Skeletal muscle satellite cell (primary cell): ENCODE measurements around the gene CEP126.
A peak's percentile ranks its signal among the peaks of the same experiment; 100 is the strongest.
"Not testable (repeated sequence)": the region's sequence is repeated elsewhere in the genome, so short reads cannot be mapped to it uniquely, and the experiment has no call there.

ENCODE experiments used
- H3K27me3 ChIP-seq: 2 replicates; pipeline ENCODE4 v1.7.0; 2013; ENCODE audit warnings: low read length; ENCODE audit not compliant: control insufficient read depth, insufficient read depth
- H3K36me3 ChIP-seq: 2 replicates; pipeline ENCODE4 v1.7.0; 2013; ENCODE audit warnings: mild to moderate bottlenecking, control low read depth, low read length; ENCODE audit not compliant: insufficient read depth
- H3K4me1 ChIP-seq: 2 replicates; pipeline ENCODE4 v1.7.0; 2013; ENCODE audit warnings: low read length; ENCODE audit not compliant: control insufficient read depth, insufficient read depth
- H3K4me2 ChIP-seq: 2 replicates; pipeline ENCODE4 v1.7.0; 2013; ENCODE audit warnings: mild to moderate bottlenecking, low read length
- H3K4me3 ChIP-seq: 2 replicates; pipeline ENCODE4 v1.7.0; 2013; ENCODE audit warnings: low read length
- H3K9ac ChIP-seq: 2 replicates; pipeline ENCODE4 v1.7.0; 2013; ENCODE audit warnings: mild to moderate bottlenecking, low read depth, low read length, moderate library complexity
- H3K9me3 ChIP-seq: replicated peaks from 2 replicates; pipeline ENCODE4 v1.7.0; 2013; ENCODE audit warnings: mild to moderate bottlenecking, control low read depth, low read length

CEP126 gene

GRCh38 chr11:101993172-101993571 lies 78.4 kb downstream of the CEP126 start:
- H3K4me2 ChIP-seq: no peak overlapping the region
- H3K36me3 ChIP-seq: no peaks in the 10 kb centered on the region
- no peaks in the 10 kb centered on the region for H3K4me1 ChIP-seq
- no peaks in the 10 kb centered on the region for H3K27me3 ChIP-seq
- no peak overlapping the region for H3K4me3 ChIP-seq
- no peak overlapping the region for H3K9ac ChIP-seq
- peaks cover 3% of the 10 kb centered on the region for H3K9me3 ChIP-seq

GRCh38 chr11:101994052-101994469 lies 79.3 kb downstream of the CEP126 start:
- H3K27me3 ChIP-seq, H3K9me3 ChIP-seq, H3K4me1 ChIP-seq, H3K36me3 ChIP-seq, H3K4me3 ChIP-seq, H3K4me2 ChIP-seq, H3K9ac ChIP-seq: not testable (repeated sequence)

GRCh38 chr11:101996111-101996510 lies 81.3 kb downstream of the CEP126 start:
- peaks cover 3% of the 10 kb centered on the region for H3K9me3 ChIP-seq
- no peak overlapping the region for H3K9ac ChIP-seq
- H3K36me3 ChIP-seq: no peaks in the 10 kb centered on the region
- H3K4me2 ChIP-seq: no peak overlapping the region
- no peak overlapping the region for H3K4me3 ChIP-seq
- H3K27me3 ChIP-seq: no peaks in the 10 kb centered on the region
- no peaks in the 10 kb centered on the region for H3K4me1 ChIP-seq

GRCh38 chr11:102001657-102002338 lies 87.0 kb downstream of the CEP126 start:
- no peak overlapping the region for H3K4me3 ChIP-seq
- no peaks in the 10 kb centered on the region for H3K27me3 ChIP-seq
- H3K9ac ChIP-seq: no peak overlapping the region
- H3K9me3 ChIP-seq: no peaks in the 10 kb centered on the region
- H3K4me1 ChIP-seq: no peaks in the 10 kb centered on the region
- H3K4me2 ChIP-seq: no peak overlapping the region
- H3K36me3 ChIP-seq: no peaks in the 10 kb centered on the region

GRCh38 chr11:102004220-102004619 lies 89.4 kb downstream of the CEP126 start:
- Histone ChIP-seq H3K4me1 (peaks cover 6% of the 10 kb centered on the region), H3K27me3 (no peaks in the 10 kb centered on the region), H3K9me3 (no peaks in the 10 kb centered on the region)

GRCh38 chr11:102005306-102005705 lies 90.5 kb downstream of the CEP126 start:
- peaks cover 11% of the 10 kb centered on the region for H3K4me1 ChIP-seq
- H3K9ac ChIP-seq: no peak overlapping the region
- H3K4me2 ChIP-seq: no peak overlapping the region
- no peak overlapping the region for H3K4me3 ChIP-seq
- H3K9me3 ChIP-seq: no peaks in the 10 kb centered on the region
- no peaks in the 10 kb centered on the region for H3K36me3 ChIP-seq
- no peaks in the 10 kb centered on the region for H3K27me3 ChIP-seq

More at GRCh38 chr11:102004220-102004619, 89.4 kb downstream of the CEP126 start:
- H3K9ac ChIP-seq: no peak overlapping the region
- H3K4me3 ChIP-seq: no peak overlapping the region
- H3K4me2 ChIP-seq: no peak overlapping the region
- no peaks in the 10 kb centered on the region for H3K36me3 ChIP-seq

- H3K27me3 ChIP-seq: no peaks in the 10 kb centered on the region
Measured at GRCh38 chr11:102006835-102007566, 92.2 kb downstream of the CEP126 start.

GRCh38 chr11:102007567-102008437 lies 93.0 kb downstream of the CEP126 start:
- H3K4me3 ChIP-seq: no peak overlapping the region
- H3K36me3 ChIP-seq: no peaks in the 10 kb centered on the region
- H3K4me2 ChIP-seq: peak overlapping the region; percentile 50
- H3K4me1 ChIP-seq: peaks cover 24% of the 10 kb centered on the region
- no peaks in the 10 kb centered on the region for H3K9me3 ChIP-seq
- no peaks in the 10 kb centered on the region for H3K27me3 ChIP-seq
- peak overlapping the region; percentile 2 for H3K9ac ChIP-seq

More at GRCh38 chr11:102006835-102007566, 92.2 kb downstream of the CEP126 start:
- Histone ChIP-seq H3K9ac (peak overlapping the region; percentile 2), H3K9me3 (no peaks in the 10 kb centered on the region), H3K4me2 (peak overlapping the region; percentile 50), H3K36me3 (no peaks in the 10 kb centered on the region), H3K4me1 (peaks cover 24% of the 10 kb centered on the region), H3K4me3 (no peak overlapping the region)

GRCh38 chr11:102010776-102011494 lies 96.1 kb downstream of the CEP126 start:
- H3K27me3 ChIP-seq: no peaks in the 10 kb centered on the region
- H3K36me3 ChIP-seq: no peaks in the 10 kb centered on the region
- H3K9me3 ChIP-seq: no peaks in the 10 kb centered on the region
- H3K9ac ChIP-seq: peak overlapping the region; percentile 43
- H3K4me1 ChIP-seq: peaks cover 24% of the 10 kb centered on the region
- peak overlapping the region; percentile 73 for H3K4me2 ChIP-seq
- peak overlapping the region; percentile 2 for H3K4me3 ChIP-seq

GRCh38 chr11:102012946-102013345 lies 98.1 kb downstream of the CEP126 start:
- Histone ChIP-seq H3K9me3 (no peaks in the 10 kb centered on the region), H3K27me3 (no peaks in the 10 kb centered on the region), H3K4me3 (no peak overlapping the region), H3K9ac (no peak overlapping the region), H3K4me1 (peaks cover 18% of the 10 kb centered on the region), H3K36me3 (no peaks in the 10 kb centered on the region), H3K4me2 (no peak overlapping the region)

- Histone ChIP-seq H3K4me3 (no peak overlapping the region), H3K9ac (no peak overlapping the region), H3K4me2 (no peak overlapping the region), H3K27me3 (no peaks in the 10 kb centered on the region), H3K9me3 (no peaks in the 10 kb centered on the region), H3K4me1 (peaks cover 18% of the 10 kb centered on the region), H3K36me3 (no peaks in the 10 kb centered on the region)
Measured at GRCh38 chr11:102014756-102015155, 99.9 kb downstream of the CEP126 start.
